ENCODE measurements around the gene CDH13.

CDH13 gene

DNA sequence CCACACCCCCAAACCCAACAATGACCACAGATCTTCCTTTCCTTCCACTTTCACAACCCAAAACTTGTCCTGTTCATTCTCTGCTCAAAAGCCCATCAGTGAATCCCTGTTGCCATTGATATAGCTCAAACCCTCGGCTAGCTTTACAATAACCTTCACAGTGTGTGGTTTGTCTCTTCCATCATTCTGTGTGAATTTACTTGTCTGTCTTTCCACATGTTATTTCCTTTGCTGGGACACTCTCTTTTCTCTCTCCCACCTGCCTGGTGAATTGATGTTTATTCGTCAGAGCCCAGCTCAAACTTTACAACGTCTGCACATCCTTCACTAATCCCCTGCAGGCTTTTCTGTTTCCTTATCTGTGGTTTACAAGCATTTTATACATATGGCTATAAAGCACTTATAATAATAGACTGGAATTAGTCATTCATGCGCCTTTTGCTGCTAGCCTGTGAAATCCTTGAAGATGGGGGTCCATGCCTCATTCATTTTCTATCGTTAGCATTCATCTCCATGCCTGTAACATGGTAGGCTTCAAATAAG, 114.4 kb downstream of the CDH13 start:
- DNase-seq (ENCODE audit: low read depth in 2 of 2): no peak

- DNase-seq (ENCODE audit: low read depth in 2 of 2): no peak
Measured at GRCh38 chr16:82744958-82745357, 118.2 kb downstream of the CDH13 start.

GRCh38 chr16:82748026-82748425, 121.3 kb downstream of the CDH13 start:
- DNase-seq (ENCODE audit: low read depth in 2 of 2): no peak

DNA sequence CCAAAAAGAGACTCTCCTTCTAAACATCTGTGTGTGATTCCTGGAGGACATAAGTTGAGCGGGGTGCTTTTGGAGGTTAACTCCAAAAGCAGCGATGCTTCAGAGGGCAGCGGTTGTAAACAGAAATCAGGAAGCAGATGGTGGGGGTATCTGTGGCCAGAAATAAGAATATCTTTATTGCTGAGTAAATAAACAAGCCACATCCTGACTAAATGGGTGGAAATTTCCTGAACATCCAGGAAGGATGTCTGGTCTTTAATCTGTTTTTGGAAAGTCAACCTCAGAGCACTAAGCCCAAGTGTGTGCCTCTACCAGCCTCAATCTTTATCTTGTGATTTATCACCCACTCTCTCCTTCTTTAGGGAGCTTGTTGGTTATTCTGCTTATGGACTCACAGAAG, 123.3 kb downstream of the CDH13 start:
- no peak for DNase-seq (ENCODE audit: low read depth in 2 of 2)

DNA sequence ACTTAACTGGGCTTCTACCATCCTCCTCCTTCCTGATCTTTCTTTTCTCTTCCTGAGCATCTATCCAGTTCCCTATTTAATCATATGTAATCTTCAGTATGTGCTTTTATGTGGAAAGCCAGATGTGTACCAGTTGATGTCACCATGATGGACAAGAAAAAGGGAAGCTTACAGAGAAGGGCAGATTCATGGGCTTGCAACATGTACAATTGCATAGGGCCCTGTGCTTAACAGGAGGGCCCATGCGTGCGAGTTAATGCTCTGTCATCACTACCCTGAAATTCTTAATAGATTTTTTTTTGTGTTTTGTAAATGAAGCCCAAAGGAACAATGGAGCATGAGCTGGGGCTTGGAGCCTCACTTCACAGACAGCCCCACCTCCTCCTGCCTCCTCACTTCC, 124.3 kb downstream of the CDH13 start:
- DNase-seq (ENCODE audit: low read depth in 2 of 2): no peak

- DNase-seq (ENCODE audit: low read depth in 2 of 2): no peak
Measured at GRCh38 chr16:82752172-82752571, 125.4 kb downstream of the CDH13 start.

- DNase-seq (ENCODE audit: low read depth in 2 of 2): no peak
Measured at GRCh38 chr16:82753821-82754220, 127.1 kb downstream of the CDH13 start.

GRCh38 chr16:82754716-82755513, 128.1 kb downstream of the CDH13 start:
- no peak for DNase-seq (ENCODE audit: low read depth in 2 of 2)

DNA sequence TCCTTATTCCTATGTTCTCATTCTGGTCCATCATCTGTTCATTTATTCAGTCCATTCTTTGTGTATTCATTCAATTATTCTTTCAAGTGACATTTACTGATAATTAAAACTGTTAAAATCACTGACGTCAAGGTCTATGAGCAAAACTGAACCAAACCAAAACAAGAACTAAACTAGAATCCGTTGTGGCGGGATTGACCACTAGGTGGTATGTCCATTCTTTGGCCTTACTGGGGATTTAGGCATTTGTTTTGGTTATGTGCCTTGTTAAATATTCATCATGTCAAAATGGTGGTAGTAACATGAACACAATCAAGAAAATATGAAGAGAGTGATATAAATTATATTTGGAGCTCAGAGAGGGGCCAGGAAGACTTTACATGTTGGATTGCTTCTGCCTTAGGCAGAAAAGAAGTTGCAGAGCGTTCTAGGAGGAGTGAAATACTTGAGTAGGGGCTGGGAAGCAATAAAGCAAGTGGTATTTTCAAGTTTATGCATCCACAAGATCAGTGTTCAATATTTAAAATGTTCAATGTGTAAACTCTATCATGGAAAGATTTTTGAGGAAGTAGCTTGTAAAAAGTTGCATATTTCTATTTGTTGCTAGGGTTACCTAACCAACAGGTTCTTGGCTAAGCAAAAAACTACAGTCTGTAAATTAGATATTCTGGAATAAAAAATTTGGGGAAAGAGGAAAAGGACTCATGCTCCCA, 129.0 kb downstream of the CDH13 start:
- DNase-seq (ENCODE audit: low read depth in 2 of 2): no peak

GRCh38 chr16:82756283-82756599, 129.5 kb downstream of the CDH13 start:
- DNase-seq (ENCODE audit: low read depth in 2 of 2): no peak

DNA sequence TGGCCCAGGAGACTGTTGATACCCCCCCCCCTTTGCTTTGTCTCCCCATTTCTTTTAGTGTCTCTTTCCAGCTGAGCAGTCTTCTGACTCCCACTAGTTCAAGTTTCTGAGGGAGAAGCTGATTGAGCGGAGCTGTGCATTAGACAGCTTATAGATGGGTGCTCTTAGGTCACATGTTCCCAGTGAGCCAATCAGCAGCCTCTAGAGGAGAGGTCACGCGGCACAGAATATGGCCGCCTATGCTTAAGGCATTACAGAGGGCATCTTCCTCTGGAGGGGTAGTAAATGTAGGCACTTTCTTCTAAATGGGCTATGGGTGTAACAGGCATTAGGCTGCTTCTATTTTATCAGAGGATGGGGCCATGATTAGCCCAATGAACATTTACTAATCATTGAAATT, 131.6 kb downstream of the CDH13 start:
- DNase-seq (ENCODE audit: low read depth in 2 of 2): no peak

- no peak for DNase-seq (ENCODE audit: low read depth in 2 of 2)
Measured at GRCh38 chr16:82758904-82759303, 132.1 kb downstream of the CDH13 start.

DNA sequence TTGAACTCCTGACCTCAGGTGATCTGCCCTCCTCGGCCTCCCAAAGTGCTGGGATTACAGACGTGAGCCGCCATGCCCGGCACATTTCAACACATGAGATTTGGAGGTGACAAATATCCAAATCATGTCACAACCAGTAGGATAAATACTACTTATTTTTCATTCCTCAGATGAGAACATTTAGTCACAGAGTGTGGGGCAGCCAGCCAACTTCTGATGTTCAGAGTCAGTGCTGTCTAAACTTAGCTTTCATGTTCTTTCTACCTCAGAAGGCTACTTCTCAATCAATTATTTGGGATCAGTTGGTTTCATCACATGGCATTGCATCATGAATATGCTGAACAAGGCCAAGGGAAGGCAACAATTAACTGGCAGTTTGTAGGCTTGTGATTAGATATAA, 134.5 kb downstream of the CDH13 start:
- DNase-seq (ENCODE audit: low read depth in 2 of 2): no peak

DNA sequence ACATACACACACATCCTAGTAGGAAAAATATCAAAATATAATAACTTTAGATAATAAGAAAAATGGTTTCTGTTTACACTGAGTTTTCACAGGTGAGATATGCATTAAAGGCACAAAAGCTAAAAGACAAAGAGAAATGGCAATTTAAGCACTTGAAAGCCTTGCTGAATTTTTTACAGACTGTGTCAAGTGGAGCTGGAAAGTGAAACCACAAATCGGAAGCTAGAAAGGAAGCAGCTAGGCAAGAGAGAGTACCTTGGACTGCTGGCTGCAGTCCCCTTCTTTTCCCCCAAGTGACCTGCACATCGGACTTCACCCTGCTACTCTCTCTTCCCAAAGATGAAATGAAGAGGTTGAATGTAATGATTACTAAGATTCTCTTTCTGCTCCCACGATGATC, 135.1 kb downstream of the CDH13 start:
- no peak for DNase-seq (ENCODE audit: low read depth in 2 of 2)

- DNase-seq (ENCODE audit: low read depth in 2 of 2): no peak
Measured at GRCh38 chr16:82763371-82763770, 136.6 kb downstream of the CDH13 start.

DNA sequence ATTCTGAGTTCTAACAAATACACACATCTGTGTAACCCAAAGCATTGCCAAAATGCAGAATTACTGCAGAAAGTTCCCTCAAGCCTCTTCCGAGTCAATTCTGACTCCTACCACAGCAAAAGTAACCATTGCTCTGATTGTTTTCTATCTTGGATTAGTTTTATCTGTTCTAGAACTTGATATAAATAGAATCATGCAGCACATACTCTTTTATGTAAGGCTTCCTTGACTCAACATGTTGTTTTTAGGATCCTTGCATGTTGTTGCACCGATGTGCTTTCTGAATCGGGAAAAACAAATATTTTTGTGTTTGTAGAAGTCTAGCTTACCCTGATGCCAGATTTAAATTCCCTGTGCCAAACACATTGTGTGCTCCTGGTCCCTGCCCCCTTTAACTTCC, 140.4 kb downstream of the CDH13 start:
- no peak for DNase-seq (ENCODE audit: low read depth in 2 of 2)

DNA sequence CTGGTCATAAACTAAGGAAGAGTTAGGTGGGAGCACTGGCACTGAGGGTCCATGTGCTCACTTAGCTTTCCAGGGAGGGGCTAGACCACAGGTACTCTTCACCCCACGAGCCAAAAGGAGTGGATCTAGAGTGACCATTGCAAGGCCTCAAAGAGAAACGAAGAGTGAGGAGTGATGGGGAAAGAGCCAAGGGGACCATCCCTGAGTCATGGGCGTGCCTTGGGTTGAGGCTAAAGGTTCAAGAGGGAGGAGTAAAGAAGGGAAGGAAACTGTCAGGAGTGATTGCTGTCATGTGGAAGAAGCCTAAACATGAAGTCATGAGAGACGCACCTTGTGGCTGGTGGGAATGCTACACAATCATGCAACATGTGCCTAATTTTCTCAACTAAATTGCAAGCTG, 141.0 kb downstream of the CDH13 start:
- no peak for DNase-seq (ENCODE audit: low read depth in 2 of 2)

DNA sequence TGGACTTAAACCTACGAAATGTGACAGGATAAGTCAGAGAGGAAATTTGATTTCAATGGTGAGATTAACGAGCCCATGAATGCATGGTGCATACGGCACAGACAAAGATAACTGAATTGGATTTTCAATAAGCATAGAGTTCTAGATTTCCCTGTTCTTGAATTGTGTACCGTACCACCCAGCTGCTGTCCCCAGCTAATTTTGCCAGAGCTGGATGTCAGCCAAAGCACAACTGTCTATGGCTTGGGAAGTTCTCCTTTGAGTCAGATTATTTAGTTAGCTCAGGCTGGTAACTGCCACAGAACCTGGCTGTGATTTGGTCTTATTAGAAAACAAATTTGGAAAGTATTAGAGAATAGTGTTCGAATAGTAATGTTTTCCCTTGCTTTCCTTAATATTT, 143.1 kb downstream of the CDH13 start:
- DNase-seq (ENCODE audit: low read depth in 2 of 2): no peak

DNA sequence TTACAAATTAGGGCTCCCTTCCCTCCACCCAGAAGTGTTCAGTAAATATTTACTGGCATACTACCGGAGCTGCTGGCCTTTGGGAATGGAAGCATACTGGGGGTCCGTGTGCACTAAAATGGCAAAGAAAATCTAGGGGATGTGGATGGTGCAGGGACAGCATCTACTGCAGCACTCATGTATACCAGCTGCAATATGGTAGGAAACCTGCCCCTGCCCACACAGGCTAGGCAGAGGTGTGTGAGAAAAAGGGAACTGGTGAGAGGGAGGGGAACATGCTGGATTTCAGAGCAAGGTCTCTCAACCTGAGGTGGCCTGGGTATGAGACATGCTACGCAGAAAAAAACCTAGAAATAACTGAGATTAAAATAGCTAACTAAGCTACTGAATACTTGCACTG, 145.4 kb downstream of the CDH13 start:
- no peak for DNase-seq (ENCODE audit: low read depth in 2 of 2)

GRCh38 chr16:82773018-82773417, 146.2 kb downstream of the CDH13 start:
- DNase-seq (ENCODE audit: low read depth in 2 of 2): no peak

- DNase-seq (ENCODE audit: low read depth in 2 of 2): no peak
Measured at GRCh38 chr16:82776470-82777146, 149.8 kb downstream of the CDH13 start.

DNA sequence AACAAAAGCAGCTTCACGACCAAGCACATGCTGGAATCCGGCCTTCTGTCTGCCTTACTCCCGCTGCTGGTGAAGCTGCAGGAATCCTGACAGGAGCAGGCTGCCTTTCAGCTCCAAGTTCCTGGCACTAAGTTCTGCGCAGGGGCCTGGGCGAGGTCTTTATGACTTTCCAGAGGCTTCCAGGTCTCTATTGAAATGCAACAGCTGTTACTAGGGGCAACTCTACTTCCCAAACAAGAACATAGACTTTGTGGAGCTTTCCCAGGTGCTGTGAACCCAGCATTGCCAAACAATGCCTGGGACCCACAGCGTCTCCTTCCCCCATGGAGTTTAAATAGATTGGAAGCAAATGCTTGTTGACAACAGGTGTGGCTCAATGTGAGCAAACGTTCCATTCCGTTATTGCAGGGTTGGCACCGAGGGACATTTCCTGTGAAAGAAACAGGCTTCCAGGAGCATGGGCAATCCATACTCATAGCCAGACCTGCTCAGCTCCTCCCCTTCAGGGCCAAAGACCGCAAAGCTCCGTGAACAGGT, 156.0 kb downstream of the CDH13 start:
- no peak for DNase-seq (ENCODE audit: low read depth in 2 of 2)

Data from stimulated activated CD4-positive, alpha-beta T cell treated with anti-CD3 and anti-CD28 coated beads, Interleukin-4, amount 100 ng/mL, for 48 hours (primary cell).